Activated CD4-positive, CD25-positive, alpha-beta regulatory T cell treated with anti-CD3 and anti-CD28 coated beads, Interleukin-2, amount 50 U/mL, for 24 hours (primary cell): ENCODE measurements around the gene XXYLT1.
"Not testable (repeated sequence)": the region's sequence is repeated elsewhere in the genome, so short reads cannot be mapped to it uniquely, and the experiment has no call there.

ENCODE experiments used
- ATAC-seq, 2 donors: fragments of 150-1000 bp; cut with Tn5 transposase; one replicate each; pipeline ENCODE4 v1.10.0; 2021; ENCODE audit warnings: mild to moderate bottlenecking in 1 of 2, moderate library complexity in 1 of 2

The XXYLT1 gene

DNA sequence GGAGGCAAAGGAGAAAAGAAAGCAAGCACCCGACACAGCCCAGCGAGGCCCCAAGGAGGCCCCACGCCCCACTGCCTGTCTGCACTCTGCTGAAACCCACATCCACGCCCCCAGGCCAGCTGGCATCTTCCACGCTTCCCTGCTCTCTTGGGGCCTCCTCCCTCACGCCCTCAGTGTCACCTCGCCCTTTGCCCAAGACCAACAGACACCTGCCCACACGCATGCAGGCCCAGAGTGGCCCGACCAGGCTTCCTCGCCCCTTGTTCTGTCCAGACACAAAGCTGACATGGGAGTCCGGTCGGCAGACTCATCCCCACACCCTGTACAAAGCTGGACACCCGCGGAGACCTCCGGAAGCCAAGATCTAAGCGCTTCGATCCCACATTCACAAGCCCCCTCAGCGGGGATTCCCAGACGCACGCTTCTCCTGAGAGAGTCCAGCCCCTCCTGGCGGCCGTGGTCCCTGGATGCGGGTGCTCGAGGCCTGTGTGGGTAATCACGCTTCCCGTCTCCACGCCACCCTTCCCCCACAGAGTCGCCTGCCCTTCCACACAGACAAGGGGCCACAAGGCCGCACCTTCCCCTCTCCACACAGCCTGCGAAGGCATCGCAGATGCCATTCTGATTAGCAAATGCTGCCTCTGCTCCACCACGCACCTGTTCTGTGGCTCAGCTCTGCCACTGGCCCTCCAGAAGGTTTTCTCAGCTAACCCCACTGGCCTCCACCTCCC lies 176.6 kb downstream of the XXYLT1 start:
- peak in 1 of 2 donors; percentile 25 for ATAC-seq

DNA sequence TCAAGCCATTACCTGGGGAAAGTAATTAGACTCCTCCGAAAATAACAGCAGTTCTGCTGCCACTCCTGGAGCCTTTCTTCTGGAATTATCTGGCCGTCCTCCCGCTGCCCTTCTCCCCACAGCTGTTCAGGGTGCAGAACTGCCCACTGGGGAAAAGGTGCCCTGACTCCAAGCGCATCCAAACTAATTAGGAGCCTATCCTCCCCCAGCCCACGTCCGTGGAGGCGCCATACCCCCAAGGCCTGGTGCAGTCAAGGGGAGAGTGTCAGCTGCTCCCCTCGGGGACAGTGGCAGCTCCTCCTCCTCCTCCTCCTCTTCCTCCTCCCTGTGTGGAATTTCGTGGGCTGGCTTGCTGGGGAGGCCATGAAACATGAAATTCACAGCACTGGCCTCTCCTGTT lies 177.2 kb downstream of the XXYLT1 start:
- ATAC-seq = no peak

DNA sequence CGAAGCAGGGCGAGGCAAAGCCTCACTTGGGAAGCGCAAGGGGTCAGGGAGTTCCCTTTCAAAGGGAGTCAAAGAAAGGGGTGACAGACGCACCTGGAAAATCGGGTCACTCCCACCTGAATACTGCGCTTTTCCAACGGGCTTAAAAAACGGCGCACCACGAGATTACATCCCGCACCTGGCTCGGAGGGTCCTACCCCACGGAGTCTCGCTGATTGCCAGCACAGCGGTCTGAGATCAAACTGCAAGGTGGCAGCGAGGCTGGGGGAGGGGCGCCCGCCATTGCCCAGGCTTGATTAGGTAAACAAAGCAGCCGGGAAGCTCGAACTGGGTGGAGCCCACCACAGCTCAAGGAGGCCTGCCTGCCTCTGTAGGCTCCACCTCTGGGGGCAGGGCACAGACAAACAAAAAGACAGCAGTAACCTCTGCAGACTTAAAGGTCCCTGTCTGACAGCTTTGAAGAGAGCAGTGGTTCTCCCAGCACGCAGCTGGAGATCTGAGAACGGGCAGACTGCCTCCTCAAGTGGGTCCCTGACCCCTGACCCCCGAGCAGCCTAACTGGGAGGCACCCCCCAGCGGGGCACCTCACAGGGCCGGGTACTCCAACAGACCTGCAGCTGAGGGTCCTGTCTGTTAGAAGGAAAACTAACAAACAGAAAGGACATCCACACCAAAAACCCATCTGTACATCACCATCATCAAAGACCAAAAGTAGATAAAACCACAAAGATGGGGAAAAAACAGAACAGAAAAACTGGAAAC lies 182.9 kb downstream of the XXYLT1 start:
- not testable (repeated sequence) for ATAC-seq

DNA sequence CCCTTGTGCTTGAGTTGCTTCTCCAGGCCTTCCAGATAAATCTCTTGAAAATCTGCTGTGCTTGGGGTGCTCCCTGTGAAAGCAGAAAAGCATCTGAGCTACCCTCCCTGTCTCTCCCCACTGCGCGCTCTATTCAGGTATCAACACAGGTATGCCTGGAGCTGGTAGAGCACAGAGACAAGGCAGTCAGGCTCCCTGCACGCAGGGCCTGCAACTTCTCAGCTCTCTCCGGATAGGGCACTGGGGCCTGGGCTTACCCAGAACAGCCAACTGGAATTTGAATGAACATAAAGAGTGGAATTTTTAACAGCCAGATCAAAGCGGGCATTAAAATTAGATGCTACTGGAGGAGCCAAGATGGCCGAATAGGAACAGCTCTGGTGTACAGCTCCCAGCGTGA lies 183.6 kb downstream of the XXYLT1 start:
- ATAC-seq = no peak

DNA sequence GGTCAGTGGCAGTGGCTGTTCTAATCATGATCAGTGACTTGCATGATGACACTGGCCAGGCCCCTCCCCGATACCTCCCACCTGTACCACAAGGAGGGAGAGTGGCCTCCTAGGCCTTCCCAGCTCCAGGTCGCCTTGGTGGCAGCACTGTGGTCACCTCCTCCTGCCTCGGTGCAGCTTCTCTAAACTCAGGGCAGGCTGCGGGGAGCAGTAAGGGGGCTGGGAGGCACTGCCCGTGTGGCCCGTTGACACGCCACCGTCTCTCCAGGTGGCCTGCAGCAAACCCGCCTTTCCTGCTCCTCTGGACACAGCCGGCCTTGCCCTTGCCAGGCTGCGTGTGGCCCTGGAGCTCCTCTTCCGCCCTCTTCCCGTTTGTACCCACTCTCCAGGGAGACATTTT lies 184.1 kb downstream of the XXYLT1 start:
- no peak for ATAC-seq

DNA sequence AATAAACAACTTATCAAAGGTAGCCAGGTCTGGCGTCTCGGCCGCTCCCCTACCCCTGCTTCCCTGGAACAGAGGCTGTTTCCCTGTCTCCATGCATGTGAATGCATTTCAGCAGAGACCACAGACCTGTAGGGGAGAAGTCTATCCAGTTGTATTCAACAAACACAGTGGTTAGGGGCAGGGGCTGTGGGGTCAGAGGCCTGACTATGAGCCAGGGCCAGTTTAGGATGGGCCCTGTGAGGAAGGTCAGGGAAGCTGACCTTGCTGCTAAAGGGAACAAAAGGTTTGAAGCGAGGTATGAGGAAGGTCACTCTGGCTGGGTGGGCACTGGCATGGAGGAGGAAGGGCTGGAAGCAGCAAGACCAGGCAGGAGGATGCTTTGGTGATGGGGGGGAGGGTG lies 184.6 kb downstream of the XXYLT1 start:
- ATAC-seq = no peak

DNA sequence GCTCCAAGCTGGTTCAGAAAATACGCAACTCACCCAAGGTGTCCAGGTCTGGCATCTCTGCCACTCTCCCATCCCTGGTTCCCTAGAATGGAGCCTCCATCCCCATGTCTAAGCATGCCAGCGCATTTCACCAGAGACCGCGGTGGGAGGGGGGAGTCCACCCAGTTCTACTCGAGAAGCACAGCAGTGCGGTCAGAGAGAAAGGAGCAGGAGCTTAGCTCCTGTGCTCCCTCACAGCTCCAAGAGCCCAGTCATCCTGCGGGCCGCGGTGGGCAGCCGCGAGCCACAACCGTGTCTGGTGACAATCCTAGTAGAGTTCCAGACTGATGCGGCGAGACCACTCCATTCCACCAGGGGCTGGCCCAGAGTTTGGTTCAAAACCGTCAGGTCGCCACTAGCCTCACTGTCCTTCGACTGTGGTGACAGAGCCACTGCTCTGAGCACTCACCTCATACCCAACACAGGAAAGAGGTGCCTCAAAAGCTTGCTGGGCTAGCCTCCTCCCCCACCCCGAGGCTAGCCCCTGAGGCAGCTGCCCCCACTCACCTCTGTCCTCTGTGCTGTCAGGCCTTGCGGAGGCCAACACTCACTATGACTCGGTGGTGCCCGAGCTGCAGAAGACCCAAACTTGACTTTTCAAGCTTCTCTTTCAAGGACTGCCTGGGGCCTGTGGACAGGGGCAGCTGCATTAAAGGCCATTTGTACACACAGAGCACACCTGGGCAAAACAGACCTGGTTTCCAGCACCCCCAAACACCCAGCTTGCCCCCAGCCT lies 185.4 kb downstream of the XXYLT1 start:
- ATAC-seq = no peak

DNA sequence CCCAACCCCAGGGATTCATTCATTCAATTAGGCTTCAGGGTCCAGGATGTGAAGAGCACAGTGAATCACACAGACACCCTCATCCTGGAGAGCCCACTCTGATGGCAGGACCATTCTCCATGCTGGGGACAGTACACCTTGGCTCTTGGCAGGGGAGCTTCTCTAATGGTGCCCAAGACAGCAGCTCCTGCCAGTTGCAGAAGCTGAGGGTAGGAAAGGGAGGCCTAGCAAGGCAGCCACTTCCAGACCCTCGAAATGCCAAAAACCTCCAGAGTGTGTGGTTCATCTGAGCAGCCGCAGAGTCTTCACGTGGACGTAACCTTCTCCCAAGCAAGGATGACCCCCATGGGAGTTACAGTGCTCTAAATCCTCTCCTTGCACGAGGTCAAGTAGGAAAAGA lies 186.2 kb downstream of the XXYLT1 start:
- no peak for ATAC-seq

DNA sequence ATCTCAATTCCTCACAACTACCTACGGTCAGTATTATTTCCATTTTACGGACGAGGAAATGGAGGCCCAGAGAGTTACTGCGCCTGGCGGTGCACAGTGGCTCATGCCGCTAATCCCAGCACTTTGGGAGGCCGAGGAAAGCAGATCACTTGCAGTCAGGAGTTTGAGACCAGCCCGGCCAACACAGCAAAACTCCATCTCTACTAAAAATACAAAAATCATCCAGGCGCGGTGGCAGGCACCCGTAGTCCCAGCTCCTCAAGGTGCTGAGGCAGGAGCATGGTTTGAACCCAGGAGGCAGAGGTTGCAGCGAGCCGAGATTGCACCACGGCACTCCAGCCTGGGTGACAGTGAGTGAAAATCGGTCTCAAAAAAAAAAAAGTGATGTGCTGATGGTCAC lies 187.3 kb downstream of the XXYLT1 start:
- ATAC-seq = no peak

DNA sequence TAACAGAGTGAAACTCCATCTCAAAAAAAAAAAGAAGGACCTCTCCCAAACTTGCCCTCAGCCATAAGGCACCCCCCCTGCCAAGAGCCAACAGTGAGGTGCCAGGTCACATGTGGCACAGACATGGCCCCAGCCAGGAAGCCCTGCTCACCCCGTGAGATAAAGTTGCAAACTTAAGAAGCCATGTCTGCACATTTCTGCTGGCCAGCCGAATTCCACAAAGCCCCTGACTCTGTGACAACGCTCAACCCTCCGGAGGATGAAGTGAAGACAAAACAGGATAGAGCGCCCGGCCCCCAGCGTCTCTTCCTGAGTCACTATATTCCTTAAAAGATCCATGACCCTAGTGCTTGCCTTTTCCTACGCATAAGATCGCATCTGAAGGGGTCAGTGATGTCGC lies 188.1 kb downstream of the XXYLT1 start:
- ATAC-seq = no peak

DNA sequence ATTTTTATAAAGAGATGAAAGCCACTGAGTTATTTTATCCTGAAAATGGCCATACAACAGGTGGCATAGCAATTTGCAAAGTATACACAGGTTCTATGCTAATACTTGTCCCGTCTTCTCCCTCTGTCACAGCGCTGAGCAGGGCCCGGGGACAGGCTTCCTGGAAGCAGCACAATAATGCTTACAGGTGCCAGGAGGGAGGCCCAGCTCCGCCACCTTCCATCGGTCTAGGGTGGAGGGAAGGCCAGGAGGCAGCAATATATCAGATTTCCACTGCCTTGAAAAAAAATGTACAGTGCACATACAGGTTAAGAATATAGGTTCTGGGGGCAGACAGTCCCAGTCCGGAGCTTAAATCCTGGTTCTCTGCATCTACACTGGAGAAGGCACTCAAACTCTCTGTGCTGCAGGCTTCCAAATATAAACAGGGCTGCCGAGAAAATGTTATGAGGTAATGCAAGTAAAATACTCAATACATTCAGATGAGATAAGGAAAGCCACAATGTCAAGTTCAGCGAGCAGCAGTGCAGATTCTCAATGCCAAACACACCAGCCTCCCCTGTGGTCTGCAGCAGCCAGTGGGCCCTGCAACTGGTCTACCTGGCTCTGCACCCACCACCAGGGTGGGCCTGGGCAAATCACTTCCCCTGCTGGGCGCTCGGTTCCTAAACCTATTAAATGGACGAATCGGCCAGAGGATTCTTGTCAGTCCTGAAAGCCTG lies 189.6 kb downstream of the XXYLT1 start:
- ATAC-seq = no peak

DNA sequence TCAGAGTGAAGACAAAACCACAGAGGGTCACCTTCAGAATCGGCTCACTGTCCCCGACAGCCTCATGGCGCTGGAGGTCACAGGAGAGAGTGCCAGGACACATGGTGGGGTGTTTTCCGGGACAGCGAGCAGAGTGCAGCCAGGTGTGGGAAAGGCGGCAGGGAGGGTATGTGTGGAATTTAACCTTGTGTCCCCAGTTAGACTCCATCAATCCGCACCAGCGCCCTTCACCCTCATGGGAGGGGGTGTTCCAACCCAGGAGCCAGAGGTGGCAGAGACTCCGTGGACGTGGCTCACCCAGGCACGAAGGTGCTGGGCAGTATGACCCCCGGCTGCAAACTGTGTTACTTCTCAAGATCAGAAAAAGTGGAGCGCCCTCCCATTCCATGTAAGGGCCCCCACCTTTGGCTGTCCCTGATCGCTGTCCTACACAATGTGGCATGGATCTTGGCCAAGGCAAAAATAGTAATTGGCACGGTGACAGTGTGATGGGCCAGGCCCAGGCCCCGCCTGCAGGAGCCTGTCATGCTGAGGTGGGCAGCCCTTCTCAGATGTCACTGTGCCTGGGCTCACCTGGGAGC lies 190.3 kb downstream of the XXYLT1 start:
- ATAC-seq = no peak

DNA sequence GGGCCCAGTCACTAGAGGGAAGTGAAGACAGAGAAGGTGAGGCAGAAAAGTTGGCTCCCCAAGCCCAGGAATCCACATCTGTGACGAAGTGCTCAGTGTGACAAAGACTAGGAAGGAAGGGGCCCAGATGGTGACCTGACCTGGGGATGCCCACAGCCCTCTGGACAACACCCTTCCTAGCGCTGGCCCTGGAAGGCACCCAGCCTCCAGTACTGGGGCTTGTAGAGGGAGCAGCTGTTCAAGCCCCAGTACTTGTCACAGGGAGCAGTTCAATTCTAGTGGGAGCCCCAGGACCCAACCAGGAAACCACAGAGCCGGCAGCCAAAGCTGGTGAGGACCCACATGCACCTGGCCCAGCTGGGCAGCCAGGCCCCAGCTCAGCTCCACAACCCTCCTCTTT lies 190.8 kb downstream of the XXYLT1 start:
- ATAC-seq = no peak

DNA sequence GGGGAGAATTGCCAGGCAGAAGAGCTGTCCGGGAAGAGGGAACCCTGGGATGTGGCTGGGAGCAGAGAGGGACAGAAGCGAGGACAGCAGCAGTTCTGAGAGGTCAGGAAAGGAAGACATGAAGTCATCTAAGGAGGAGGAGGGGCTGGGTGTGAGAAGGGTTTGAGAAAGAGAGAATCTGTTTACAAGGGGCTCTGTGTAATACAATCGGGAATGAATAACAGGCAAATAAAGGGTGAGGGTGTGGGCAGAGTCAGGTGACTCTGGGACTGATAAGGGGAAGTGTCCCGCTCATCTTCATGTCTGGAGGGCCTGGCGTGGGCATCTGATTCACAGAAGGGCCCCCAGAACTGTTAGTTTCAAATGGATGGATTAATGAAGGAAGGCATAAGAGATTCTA lies 191.3 kb downstream of the XXYLT1 start:
- no peak for ATAC-seq

DNA sequence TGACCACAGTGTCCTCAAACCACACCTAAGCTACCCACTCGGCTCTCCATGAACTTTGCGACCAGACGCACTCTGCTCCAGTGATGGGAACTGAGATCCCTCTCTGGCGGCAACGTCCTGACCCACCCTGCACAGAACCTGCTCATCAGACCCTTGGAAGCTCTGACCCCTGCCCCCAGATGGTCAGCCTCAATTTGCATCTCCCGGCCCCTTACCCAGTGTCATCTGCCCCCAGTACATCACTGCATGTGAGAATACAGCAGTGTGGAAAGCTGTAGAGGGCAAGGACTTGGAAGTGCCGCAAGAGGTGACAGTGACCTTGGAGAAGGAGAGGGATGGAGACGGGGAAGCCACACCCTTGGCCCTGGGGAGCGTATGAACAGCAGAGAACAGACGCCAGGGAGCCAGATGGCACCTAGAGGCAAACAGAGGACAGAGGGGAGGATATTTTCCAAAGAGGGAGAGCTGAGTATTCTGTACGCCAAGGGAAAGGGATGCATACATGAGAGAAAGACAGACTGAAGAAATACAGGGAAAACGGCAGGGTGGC lies 192.0 kb downstream of the XXYLT1 start:
- no peak for ATAC-seq

DNA sequence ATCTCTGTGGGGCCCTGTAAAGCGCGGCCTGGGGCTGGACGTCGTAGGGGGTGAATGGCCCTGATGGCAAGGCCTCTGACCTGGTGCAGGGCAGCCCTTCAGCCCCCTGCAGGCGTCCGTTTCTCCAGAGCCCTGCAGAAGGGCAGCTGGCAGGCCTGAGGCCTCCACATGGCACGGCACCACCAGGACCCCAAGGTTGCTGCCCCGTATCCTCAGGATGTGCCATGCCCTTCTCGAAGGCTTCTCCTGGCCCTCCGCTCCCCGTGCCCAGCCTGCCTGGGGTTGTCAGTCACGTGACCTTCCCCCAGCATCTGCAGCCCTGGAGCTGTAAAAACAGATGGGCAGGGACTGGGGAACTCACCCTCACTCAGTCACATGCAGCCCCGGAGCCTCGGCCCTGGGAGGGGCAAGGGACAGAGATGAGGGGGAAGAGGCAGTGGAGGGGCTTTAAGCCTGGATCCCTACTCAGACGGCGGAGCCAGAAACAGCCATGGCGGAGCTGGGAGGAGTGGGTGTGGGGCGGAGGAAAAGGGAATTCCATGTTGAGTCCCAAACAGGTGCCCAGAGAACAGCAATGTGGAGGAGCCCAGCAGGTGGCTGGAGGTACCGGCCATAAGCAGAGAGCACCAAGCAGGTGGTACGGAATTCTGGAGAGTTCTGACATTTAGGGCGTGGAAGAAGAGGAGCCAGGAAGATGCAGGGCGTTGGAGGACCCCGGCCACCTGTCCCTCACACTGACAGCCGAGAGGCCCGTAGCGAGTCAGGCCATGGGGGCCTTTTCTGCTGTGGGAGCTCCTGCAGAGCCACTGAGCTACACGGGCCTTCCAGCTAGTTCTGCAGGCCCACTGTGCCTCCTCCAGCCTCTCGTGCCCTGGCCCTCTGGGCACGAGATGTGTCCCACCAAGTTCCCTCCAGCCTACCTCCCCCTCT lies 193.1 kb downstream of the XXYLT1 start:
- ATAC-seq = no peak

DNA sequence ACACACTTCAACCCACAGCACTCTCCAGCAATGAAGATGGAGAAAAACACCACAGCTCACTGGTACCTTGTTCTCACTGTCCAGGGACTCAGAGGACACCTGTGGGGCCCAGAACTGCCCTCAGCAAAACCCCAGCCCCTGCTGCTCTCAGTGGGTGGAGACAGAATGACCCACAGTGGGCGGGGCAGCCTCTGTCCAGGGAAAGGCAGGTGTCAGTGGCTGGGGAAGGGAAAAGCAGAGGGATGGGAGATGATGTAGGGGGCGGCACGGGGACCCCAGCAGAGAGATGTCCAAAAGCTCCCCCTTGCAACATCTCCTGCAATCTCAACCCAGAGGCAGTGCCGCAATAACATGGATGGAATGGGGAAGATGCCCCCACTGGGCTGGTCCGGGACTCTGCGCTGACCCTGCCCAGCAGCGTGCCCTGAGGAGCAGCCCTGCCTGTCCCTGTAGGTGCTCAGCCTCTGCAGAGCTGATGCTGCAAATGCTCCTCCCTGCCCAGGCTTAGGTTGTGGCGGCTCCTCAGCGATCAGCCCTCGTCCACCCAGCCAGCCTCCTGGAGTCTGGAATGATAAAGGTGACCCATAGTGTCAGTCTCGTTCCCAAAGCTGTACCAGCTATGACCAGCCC lies 193.9 kb downstream of the XXYLT1 start:
- no peak for ATAC-seq

DNA sequence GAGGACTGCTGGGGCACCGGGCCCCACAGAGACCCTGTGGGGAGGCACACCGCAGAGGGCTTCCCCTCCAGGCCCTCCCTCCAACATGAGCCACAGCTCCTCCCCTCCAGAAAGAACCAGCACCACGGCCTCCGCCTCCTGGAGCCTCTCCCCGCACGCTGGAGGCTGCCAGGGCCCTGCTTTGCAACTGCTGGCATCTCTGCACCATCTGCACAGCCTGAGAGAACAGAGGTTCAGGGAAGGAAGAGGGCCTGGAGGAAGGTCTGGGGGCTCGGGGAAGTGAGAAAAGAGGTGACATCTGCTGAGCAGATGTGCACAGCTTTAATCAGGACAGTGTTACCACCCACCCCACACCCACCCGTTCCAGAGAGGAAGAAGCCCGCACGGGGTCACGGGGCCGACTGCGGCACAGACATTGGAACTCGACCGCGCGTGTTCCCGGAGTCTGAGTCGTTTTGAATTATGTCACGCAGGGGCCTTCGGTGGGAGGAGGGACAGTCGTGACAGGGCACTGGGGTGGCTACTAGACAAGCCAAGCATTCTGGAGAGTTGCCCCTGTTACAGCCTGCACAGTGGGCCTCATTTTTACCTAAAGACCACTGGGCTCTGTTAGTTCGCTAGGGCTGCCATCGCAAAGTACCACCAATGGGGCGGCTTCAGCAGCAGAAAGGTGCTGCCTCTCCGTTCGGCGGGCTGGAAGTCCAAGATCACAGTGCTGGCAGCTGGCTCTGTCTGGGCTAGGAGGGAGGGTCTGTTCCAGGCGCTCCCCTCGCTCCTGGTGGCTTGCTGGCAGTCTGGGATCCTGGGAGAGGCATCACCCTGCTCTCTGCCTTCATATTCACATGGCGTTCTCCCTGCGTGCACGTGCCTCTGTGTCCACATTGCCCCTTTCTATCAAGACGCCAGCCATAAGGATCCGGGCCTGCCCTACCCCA lies 194.8 kb downstream of the XXYLT1 start:
- ATAC-seq = no peak

DNA sequence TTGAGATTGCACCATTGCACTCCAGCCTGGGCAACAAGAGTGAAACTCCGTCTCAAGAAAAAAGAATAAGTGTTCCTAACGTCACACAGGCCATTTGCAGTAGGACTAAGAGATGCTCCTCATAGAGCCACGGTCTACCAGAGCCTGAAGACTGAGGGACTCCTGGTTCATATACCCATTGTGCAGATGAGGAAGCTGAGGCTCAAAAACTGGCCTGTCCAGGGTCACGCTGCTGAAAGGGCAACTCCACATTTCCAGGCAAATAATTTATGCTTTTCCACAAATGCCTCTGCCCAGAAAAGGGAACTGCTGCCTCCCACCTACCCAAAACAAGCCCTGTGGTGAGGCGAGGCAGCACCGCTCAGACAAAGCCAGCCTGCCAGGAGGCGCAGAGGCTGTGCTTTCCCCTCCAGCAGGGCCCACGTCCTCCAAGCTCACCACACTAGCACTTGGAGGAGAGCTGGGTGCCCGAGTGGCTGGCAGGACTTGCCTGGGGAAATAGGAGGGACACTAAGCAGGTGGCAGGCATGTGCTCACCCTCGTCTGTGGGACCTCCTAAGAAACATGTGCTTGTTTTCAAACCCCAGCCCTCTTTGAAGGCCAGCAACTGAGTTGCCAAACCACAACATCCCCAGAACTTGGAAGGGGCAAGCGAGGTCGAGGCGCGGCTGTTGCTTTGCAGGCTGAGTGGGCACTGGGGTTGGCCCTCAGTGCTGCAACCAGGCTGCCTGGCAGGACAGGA lies 195.6 kb downstream of the XXYLT1 start:
- ATAC-seq = no peak
